Renal cortical epithelial cell (primary cell): ENCODE results near the gene MTX2. TPM values are rescaled to one million over a fixed set of nuclear protein-coding genes. Genes with fewer than 3 reads are reported as not detected.
A peak's percentile ranks its signal among the peaks of the same experiment; 100 is the strongest.
"Not testable (repeated sequence)": the region's sequence is repeated elsewhere in the genome, so short reads cannot be mapped to it uniquely, and the experiment has no call there.

Source experiments
- DNase-seq: peaks from one replicate; pipeline ENCODE4 v3.0.0-alpha.2; 2011; ENCODE audit warnings: low read depth
- total RNA-seq: library from RNA; depleted of rRNA; stranded (reverse); fragments of >200 nt; gene quantifications from 2 replicates; pipeline ENCODE4 v1.2.3, GENCODE V29; 2014

MTX2 gene
- total RNA-seq, 1 donor from 2014 or later = 40.7 TPM

DNA sequence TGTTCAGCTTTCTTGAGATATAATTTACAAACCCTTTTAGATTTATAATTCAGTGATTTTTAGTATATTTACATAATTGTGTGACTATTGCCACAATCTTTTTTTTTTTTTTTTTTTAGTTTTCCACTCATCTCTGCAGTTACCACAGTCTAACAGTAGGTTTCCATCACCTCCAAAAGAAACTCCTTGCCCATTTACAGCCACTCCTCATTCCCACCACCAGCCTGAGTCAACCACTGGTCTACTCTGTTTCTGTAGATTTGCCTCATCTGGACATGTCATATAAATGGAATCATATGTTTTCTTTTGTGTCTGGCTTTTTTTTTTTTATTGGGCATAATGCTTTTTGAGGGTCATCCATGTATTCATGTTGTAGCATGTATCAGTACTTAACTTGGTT is 16.1 kb downstream of the MTX2 start:
- no peak for DNase-seq

DNA sequence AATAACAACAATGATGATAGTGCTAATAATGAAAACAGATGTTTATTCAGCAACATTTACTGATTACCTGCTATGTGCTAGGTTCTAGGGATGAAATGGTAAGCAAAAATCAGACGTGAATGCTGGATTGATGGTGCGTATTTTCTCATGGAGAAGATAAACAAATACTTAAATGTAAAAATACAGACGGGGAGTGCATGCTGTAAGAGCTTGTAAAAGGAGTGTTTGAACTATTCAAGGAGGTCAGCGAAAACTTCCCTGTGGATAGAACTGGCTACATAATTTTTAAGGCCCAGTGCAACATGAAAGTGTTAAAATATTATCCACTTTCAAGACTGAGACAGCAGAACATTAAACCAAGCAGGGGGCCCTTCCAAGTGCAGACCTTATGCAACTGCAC is 22.1 kb downstream of the MTX2 start:
- no peak for DNase-seq

DNA sequence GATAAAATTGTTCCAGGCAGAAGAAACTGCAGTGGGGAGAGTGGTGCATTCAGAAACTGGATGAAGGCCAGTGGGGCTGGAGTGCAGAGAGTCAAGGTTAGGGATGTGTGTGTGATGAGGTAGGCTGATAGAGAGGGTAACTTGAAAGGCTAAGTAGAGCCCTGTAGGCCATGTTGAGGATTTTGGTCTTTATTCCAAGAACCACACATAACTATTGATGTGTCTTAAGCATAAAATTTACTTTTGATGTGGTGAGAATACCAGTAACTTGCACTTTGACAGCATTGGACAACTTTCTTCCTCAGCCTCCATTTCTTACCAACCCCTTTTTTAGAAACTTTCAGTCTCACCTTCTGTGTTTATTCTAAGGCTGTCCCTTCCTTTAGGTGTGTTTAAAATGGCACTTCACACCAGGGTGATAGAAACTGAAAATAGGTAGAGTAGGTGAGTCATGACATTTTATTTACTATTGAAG is 22.6 kb downstream of the MTX2 start:
- DNase-seq = peak; percentile 33

DNA sequence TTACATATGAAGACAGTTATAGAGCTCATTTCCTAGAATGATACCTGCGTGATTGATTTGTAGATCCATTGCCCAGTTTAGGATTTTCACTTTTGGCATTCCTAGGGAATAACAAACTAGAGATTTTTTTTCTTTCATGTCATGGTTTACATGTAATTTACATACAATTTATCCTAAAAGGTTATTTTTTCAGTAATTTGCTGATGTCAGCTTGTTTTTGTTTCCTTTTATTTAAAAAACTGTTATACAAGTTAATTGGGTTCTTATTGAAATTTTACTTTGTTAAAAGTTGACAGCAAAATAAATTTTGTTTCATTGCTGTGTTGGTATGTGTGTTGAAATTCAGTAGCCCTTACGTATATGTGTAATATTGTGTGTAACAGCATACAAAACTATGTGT is 23.4 kb downstream of the MTX2 start:
- no peak for DNase-seq

DNA sequence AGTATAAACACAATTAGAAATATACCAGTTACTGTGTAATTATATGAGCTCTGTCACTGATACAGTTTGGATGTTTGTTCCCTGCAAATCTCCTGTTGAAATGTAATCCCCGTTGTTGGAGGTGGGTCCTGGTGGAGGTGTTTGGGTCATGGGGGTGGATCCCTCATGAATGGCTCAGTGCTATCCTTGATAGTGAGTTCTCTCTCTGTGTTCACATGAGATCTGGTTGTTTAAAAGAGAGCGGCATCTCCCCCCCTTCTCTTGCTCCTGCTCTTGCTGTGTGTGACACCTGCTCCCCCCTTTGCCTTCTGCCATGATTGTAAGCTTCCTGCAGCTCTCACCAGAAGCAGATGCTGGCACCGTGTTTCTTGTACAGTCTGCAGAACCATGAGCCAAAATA is 24.1 kb downstream of the MTX2 start:
- DNase-seq = no peak

DNA sequence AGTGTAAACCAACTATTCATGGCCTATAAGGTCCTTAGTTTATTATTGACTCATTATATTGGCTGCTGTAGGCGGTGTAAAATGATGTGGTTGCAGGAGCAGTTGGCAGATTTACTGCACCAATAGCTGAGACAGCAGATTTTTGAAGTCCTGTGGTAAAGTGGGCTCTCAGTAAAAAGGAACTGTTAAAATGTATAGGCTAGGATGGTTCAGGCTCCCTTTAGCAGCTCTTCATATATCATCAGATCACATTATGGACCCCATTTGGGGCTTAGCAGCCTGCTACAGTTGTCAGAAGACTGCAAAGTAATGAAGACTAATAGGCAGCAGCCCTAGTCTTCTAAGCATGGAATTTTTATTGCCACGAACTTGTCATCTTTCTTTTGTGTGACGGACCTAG is 27.8 kb downstream of the MTX2 start:
- DNase-seq = no peak

DNA sequence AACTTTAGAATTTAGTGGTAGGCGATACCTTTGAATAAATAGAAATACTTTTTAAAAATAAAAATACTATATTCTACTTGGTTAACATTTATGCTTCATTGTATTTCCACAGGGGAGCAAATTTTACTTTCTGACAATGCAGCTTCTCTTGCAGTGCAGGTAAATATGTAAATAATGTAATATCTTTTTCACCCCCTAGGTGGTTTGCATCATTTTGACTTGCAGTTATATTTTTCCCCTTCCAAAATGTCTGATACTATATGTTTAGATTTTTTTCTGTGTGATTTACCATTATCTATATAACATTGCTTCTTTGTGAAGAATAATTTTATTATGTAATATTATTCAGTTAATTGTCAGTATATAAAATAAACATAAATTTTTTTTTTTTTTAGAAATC is 28.5 kb downstream of the MTX2 start:
- no peak for DNase-seq

DNA sequence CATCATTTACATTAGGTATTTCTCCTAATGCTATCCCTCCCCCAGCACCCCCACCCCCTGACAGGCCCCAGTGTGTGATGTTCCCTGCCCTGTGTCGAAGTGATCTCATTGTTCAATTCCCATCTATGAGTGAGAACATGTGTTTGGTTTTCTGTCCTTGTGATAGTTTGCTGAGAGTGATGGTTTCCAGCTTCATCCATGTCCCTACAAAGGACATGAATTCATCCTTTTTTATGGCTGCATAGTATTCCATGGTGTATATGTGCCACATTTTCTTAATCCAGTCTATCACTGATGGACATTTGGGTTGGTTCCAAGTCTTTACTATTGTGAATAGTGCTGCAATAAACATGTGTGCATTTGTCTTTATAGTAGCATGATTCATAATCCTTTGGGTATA is 36.8 kb downstream of the MTX2 start:
- DNase-seq = not testable (repeated sequence)

DNA sequence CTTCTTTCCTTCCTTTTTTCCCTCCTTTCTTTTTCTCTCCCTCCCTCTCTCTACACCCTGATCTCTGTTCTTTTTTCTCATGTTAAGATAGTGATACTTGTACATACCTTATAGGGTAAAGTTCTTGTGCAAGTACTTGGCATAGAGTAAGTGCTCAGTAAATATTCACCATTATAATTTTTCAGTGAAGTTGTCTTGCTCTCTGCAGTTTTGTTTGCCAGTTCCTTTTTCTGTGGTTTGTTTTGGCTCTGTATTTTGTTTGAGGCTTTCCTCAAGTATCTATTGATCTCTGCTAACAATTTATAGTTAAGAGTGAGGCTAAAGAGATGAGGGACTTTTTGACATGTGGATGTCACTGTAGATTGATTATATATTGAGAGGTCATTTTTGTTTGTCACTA is 48.0 kb downstream of the MTX2 start:
- no peak for DNase-seq

DNA sequence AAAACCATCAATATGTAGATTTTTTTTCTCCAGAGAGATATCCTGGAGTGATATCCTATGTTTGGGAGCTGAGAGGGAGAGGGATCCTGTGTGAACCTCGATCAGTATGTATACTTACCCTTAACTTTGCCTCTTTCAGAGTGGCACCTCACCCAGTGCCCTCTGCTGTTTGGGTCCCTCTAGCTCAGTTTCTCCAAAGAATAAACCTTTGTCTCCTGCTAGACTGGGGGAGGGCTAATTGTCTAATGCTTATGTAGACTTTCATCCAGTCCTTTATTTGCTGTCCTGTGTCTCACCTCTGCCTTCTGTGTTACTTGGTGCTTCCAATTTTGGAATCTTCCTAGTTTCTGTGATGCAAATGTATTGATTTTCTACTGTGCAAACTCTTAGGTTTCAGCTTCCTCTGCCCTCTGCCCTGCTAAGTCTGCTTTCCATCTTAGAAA is 48.4 kb downstream of the MTX2 start:
- DNase-seq = no peak

DNA sequence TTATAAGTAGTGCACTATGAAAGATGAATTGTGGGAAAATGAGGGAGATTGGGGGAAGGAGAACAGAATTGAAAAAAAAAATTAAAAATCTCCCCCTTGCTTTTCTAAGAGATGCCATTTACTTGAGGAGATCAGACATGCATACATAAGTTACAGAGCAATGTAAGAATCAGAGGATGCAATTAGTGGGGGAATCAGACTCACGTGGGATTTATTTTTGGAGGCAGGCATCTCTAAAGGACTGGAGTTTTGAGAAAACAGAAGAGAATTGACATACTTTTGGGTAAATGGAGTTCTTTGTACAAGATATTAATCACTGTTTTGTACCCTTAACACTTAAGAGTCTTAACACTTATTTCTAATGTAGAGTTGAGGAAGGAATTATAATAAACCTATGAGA is 52.7 kb downstream of the MTX2 start:
- no peak for DNase-seq

DNA sequence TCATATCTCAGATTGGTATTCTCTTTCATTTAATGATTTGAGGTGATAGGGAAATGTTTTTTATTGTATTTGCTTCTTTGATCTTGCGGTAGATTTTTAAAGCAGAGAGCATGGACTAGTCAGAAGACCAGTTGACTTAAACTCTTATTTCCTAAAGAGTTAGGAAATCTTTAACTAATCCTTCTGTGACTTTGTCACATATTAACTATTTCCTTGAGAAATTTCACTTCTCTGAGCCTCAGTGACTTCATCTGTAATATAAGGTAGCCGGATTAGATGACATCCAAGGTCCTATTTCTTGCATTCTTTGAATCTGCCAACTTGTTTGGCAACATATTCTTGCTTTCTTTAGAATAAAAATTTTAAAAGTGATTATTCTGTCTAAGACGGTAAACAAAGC is 55.6 kb downstream of the MTX2 start:
- DNase-seq = peak; percentile 96

DNA sequence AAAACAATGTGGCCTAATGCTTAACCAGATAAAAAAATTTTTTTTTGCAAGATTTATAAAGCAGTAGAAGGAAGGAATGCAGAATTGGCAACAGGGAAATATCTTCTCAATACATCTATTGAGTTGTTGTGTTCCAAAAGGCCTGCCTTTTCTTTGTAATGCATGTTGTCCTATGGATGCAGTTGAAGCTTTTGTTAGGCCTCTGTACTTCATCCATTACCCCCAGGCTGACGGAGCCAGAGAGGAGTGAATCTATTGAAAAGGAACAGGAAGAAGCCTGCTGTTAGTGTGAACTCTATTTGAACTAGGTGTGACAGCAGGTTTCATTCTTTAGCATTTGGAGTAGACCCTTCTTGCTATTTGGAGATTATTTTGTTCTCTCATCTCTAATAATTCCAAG is 56.5 kb downstream of the MTX2 start:
- DNase-seq = peak; percentile 24

DNA sequence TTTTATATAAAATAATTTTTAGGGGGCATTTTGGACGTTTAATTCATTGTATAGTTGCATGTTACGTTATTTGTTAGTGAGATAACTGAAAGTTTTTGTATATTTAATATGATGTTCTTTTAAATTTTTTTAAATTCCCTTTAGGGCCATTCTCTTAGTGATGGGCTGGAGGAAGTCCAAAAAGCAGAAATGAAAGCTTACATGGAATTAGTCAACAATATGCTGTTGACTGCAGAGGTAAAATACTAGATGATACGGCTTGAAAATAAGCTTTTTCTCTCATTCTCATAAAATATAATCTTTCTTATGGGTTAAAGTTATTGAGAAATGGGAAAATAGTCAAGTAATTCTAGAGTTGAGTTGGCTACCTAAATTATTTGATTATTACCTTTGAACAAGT is 58.9 kb downstream of the MTX2 start:
- DNase-seq = no peak

DNA sequence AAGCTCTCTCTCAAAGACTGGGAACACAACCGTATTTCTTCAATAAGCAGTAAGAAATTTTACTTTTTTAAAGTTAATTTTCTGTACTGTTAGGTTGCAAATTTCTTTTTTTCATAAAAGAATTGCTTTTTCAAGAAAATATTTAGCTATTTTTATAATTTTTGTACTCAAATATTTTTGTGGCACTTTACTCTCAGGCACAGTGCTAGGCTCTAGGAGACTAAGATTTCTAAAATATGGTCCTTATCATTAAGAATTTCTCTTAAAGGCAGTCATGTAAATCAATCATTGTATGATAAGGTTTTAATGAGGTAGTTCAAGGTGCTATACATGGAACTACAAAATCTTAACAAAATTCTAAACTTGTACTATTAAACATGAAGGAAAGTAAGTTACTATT is 61.4 kb downstream of the MTX2 start:
- DNase-seq = no peak

DNA sequence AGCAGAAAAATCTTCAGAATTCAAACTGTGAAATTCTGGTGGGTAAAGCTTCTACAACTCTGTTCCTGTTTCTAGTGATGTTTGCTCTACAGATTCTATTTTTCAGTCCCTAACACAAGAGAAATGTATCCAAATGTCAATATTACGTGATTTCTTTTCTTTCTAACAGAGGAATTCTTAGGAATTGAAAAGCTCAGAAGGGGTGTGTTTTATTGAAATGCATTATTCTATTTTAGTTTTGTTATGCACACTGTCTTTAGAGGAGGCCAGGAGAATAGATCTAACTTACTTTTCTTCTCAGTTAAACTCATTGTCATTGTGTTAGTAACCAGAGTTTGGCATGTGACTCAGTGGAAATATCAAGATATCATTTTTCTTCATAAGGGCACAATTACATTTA is 62.4 kb downstream of the MTX2 start:
- no peak for DNase-seq

DNA sequence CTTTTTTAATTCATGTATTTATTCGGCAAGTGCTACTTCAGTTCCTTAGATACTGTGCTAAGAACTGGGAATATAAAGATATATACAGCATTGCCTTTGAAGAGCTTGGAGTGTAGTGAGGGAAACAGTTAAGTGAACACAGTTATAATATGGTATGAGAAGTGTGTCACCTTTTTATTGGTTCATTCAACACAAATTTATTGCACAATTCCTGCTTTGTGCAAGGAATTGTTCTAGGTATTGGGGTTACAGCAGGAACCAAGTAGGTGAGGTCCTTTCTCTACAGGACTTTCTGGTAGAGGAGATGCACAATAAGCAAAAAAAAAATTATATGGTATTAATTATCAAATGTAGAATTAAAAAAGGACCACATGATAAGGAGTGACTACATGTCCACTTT is 65.5 kb downstream of the MTX2 start:
- peak; percentile 3 for DNase-seq

DNA sequence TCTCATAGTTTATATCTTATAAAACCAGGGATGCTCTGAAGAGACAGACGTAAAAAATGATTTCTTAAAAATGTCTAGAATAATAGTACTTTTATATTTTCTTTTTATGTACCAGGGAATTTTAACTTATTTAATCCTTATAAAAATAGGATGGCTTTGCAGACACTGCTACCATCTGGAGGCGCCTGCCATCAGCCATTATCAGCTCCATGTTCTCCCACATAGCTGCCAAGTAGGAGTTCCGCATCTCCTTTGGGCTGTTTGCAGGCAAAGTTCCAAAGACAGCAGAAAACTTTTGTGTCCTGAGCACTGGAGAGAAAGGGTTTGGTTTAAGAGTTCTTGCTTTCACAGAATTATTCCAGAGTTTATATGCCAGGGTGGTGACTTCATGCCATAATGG is 69.2 kb downstream of the MTX2 start:
- DNase-seq = no peak

DNA sequence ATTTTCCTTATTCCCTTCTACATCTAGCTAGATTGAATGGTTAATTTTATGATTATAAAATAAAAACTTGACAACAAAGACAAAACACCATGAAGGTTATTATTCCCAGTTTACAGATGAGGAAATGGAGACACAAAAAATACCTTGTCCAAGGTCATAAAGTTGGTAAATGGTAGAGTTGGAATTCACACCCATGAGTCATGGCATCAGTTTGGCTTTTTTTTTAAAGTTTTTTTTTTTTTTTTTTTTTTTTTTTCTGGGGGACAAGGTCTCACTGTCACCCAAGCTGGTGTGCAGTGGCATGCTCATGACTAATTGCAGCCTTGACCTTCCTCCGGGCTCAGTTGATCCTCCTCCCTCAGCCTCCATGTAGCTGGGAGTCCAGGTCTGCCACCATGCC is 70.0 kb downstream of the MTX2 start:
- DNase-seq = no peak

DNA sequence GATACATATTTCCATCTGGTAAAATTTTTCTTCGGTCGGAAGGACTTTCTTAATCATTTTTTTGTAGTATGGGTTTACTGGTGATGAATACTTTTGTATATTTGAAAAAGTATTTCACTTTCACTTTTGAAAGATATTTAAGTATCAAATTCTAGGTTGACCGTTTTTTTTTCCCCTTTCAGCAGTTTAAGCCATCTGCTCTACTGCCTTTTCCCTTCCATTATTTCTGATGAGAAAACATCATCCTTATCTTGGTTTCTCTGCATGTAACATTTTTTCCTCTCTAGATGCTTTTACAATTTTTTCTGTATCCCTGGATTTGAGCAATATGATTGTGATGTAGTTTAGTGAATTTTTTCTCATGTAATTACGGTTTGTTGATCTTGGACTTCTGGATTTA is 87.0 kb downstream of the MTX2 start:
- no peak for DNase-seq

DNA sequence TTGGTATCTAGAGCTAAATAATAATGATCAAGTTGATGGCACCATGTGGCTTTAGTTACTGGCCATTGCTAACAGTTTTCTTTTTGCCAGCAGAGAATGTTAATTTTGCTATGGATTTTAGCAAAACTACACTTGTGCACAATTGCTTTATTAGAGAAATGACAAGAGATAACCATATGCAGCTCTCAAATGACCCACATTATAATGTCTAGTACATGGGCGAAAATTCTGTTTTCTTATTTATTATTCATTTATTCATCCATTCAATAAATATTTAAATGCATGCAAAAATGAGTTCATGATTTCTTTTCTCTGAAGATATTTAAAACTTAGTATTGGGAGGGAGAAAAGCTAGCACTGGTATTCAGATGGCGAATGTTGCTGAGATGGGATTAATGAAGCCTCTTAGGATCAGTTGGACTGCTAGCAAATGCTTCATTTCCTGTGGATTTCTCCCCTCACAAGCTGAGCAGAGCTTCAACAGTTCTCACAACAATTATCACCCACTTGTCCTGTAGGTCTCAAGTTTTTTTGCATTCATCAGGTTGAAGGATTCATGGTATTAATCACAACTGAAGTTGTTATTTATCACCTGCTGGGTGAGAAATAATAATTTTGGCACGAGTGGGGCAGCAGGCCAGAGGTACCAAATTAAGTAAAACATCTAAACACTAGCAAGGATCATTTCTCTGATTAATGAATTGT is 95.2 kb downstream of the MTX2 start:
- no peak for DNase-seq

DNA sequence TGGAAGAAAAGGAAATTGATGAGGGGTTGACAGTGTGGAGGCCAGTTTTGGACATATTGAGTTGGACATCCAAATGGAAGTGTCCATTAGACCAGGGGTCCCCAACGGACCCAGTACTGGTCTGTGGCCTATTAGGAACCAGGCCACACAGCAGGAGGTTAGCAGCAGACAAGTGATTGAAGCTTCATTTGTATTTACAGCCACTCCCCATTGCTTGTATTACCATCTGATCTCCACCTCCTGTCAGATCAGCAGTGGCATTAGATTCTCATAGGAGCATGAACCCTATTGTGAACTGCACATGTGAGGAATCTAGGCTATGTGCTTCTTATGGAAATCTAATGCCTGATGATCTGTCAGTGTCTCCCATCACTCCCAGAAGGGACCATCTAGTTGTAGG is 99.1 kb downstream of the MTX2 start:
- DNase-seq = no peak

DNA sequence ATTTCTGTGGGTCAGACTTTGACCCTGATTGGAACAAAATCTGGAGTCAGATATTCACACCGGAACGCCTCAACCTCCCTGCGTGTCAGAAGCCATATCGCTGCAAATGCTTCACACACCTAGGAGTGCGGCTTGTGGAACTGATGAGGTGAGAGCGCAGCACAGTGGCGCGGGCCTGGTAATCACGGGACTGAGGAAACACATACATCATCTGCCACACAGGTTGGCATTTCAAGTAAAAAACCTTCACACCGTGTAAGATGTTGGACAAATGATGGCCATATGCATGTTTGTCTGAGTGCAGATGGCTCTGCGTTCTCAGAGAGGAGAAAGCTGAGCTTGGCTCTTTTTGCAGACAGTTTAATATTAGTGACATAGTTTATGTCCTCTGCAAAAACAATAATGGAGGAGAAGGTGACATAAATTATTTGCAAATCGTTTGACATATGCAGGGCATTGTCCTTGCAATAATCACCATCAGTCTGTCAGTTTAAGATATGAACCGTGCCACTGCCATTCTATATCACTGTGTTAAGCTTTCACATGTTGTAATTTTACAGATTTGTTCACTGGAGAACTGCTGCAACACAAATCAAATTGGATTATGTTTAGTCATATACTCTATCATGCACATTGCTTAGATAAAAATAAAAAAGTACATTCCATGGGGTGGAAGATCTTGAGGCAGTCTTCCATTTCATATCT is 101.4 kb downstream of the MTX2 start:
- DNase-seq = peak; percentile 16

DNA sequence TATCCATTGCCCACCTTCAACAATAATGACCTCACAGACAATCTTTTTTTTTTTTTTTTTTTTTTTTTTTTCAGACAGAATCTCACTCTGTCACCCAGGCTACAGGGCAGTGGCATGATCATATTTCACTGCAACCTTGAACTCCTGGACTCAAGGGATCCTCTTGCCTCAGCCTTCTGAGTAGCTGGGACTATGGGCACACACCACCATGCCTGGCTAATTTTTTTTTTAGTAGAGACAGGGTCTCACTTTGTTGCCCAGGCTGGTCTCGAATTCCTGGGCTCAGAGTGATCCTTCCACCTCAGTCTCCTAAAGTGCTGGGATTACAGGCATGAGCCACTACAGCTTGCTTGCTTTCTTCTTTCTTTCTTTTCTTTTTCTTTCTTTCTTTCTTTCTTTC is 103.9 kb downstream of the MTX2 start:
- DNase-seq = not testable (repeated sequence)
